SK-N-MC (cell line): ENCODE measurements around the gene TGFBR3L.
A peak's percentile ranks its signal among the peaks of the same experiment; 100 is the strongest.
"Not testable (repeated sequence)": the region's sequence is repeated elsewhere in the genome, so short reads cannot be mapped to it uniquely, and the experiment has no call there.

Source experiments
- DNase-seq: peaks from one replicate; pipeline ENCODE4 v3.0.0-alpha.2; 2011; ENCODE audit warnings: low read depth, low spot score
- H3K27ac ChIP-seq: fragments of 200-600 bp; sonication (generic); 2 replicates; pipeline ENCODE4 v1.5.1; 2016; ENCODE audit warnings: mixed run types
- H3K36me3 ChIP-seq: fragments of 200-600 bp; sonication (generic); 2 replicates; pipeline ENCODE4 v1.6.1; 2017; ENCODE audit warnings: antibody characterized with exemption, low read length, mixed read lengths; ENCODE audit not compliant: insufficient read depth
- H3K4me3 ChIP-seq: fragments of 200-600 bp; sonication (generic); 2 replicates; pipeline ENCODE4 v1.5.1; 2016
- H3K9ac ChIP-seq: fragments of 200-600 bp; sonication (generic); 2 replicates; pipeline ENCODE4 v1.8.0; 2017; ENCODE audit warnings: mixed run types, mixed read lengths; ENCODE audit not compliant: insufficient read length
- H3K9me3 ChIP-seq: fragments of 200-600 bp; sonication (generic); 2 replicates; pipeline ENCODE4 v1.6.1; 2017; ENCODE audit warnings: low read depth, mild to moderate bottlenecking, antibody characterized with exemption, low read length, moderate library complexity, mixed read lengths
- EZH2 ChIP-seq: fragments of 200-600 bp; sonication (generic); IDR thresholded peaks from one replicate; pipeline ENCODE4 v1.6.1; 2017; ENCODE audit warnings: antibody characterized with exemption
- FOXP2 ChIP-seq: optimal IDR thresholded peaks from 2 replicates; pipeline ENCODE3; 2011; ENCODE audit warnings: mild to moderate bottlenecking, moderate library complexity; ENCODE audit not compliant: insufficient read depth; ENCODE audit errors: extremely low read length, control extremely low read depth
- POLR2AphosphoS5 ChIP-seq: IDR thresholded peaks from 2 replicates; pipeline ENCODE4 v1.6.1; 2012; ENCODE audit warnings: mild to moderate bottlenecking, low read depth, low read length, borderline replicate concordance

The TGFBR3L gene

DNA sequence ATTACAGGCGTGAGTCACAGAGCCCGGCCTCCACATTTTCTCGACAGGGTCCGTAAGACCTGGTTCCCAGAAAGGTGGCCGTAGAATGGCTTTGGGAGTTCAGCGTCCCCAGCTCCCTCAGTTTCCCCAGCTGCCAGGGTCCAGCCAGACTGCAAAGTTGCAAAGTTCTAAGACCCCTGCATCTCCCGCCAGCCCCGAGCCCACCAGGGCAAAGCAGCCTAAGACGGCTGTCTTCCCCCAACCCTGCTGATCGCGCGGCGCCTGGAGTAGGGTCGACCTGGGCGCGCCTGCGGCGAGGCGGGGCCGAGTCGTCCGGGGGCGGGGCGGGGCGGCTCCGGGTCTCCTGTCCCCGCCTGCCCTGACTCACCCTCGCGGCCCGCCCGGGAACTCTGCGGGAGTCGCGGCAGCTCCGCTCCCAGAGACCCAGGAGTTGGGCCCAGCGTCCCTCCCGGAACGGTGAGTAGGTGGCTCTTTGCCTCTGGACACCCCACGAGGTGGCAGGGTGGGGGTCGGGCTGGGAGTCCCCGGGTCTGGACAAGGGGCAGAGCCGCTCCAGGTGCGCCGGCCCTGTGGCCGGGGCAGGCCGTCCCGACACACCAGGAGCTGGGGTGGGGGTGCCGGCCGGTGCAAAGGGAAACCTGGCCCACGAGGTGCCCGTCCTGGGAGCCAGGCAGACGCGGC, 26.3 kb upstream of the TGFBR3L start, which contains the start of gene LRRC8E:
LRRC8E (plus strand) TSS at position 366 of the 681 bp plus-strand sequence. CDS start 7,094 bp downstream, outside the sequence.
- peak within 1 kb of the TSS; percentile 55 for H3K9ac ChIP-seq
- DNase-seq: no peak
- no peak for TF ChIP-seq EZH2
- no peak; the same call in 1 of the 2 replicates for TF ChIP-seq POLR2AphosphoS5
- no peak for TF ChIP-seq FOXP2
- no peaks in the 10 kb centered on the region for H3K9me3 ChIP-seq
- H3K27ac ChIP-seq: no peak within 1 kb of the TSS
- peak within 1 kb of the TSS; percentile 75 for H3K4me3 ChIP-seq
- H3K36me3 ChIP-seq: no peaks in the 10 kb centered on the region

DNA sequence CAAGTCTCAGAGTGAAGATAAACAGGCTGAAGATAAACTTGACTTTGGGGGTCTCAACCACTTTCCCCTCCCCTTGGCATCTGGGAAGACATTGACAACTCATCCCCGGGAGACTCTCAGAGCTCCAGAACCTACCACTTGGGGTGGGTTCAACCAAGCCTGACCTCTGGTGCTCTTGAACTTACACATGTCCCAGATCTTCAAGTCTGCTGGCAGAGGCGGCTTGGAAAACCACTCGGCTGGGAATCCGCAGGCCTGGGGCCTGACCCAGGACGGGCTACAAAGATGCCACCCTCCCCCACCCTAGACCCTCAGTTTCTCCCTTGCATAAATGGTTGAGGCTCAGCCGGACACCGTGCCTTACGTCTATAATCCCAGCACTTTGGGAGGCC, 25.8 kb upstream of the TGFBR3L start:
- H3K9me3 ChIP-seq: no peaks in the 10 kb centered on the region
- TF ChIP-seq EZH2 (no peak), POLR2AphosphoS5 (no peak), FOXP2 (no peak)
- H3K4me3 ChIP-seq: peak overlapping the region; percentile 75
- no peak for DNase-seq
- no peaks in the 10 kb centered on the region for H3K36me3 ChIP-seq
- no peak overlapping the region for H3K27ac ChIP-seq
- H3K9ac ChIP-seq: peak overlapping the region; percentile 55

DNA sequence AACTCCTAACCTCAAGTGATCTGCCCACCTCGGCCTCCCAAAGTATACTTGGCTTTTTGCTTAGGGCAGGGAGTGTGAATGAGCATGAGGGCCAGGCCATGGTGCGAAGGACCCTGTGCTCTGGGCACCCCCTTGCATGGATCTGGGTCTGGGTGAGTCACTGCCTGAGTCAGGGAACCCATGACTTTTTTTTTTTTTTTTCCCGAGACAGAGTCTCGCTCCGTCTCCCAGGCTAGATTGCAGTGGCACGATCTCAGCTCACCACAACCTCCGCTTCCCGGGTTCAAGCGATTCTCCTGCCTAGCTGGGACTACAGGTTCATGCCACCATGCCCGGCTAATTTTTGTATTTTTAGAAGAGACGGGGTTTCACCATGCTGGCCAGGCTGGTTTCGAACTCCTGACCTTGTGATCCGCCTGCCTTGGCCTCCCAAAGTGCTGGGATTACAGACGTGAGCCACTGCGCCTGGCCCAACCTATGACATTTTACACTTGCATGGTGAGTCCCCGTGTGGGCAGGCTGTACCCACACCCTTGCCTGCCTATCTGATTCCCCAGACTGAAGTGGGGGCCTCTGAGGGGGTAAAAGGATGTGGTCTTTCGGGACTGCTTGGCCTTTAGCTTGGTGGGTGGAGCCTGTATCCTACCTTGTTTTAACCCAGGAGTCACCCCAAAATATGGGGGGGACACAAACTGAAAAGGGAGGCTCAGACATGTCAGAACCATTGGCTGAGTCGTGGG, 21.1 kb upstream of the TGFBR3L start:
- H3K36me3 ChIP-seq, H3K4me3 ChIP-seq, H3K27ac ChIP-seq, H3K9ac ChIP-seq, DNase-seq, H3K9me3 ChIP-seq: not testable (repeated sequence)

DNA sequence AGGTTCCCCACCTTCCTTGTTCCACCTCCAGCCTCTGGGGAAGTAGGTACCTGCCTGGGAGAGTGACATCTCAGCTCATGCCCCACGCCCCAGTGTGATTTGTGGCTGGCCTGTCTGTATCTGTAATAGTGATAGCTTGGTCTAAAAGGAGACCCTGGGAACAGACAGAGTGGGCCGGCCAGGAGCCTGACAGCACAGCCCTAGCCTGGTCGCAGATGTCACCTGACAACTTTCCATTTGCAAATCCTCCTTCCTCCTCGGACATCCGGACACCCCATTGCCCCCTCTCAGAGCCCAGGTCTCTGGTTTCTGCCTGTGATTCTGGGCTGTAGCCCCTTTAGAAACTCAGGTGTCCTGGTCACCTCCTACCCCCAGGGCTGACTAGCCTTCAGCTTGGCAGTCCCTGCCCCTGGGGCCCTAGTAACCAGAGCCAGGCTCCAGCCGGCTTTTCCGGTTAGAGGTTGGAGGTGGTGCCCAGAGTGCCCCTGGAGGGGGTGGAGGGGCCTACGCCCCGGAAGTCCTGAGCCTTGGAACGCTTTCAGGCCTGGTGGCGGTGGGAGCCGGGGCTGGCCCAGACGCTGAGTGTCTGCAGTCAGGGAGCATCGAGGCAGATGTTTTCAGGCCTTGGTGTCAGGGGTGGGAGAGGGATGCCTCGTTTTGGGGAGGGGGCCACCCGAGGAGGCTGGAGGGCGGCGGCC, 19.9 kb upstream of the TGFBR3L start:
- DNase-seq: no peak
- TF ChIP-seq POLR2AphosphoS5 (no peak), EZH2 (no peak), FOXP2 (no peak)
- no peak overlapping the region for H3K27ac ChIP-seq

DNA sequence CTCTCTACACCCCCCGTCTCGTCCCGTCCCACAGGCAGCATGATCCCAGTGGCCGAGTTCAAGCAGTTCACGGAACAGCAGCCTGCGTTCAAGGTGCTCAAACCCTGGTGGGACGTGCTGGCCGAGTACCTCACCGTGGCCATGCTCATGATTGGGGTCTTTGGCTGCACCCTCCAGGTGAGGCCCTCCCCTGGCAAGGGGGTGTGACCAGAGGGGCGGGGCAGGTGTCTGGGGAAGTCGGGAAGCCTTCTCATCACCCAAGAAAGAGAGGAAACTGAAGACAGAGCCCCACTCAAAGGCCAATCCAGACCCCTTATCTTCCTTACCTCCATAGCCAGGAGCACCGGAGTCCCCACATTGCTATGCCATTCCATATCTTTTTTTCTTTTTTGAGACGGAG, 19.1 kb upstream of the TGFBR3L start:
- H3K27ac ChIP-seq: no peak overlapping the region

More for the DNA sequence above, 19.9 kb upstream of the TGFBR3L start:
- Histone ChIP-seq H3K4me3 (no peak overlapping the region), H3K9me3 (no peaks in the 10 kb centered on the region), H3K9ac (no peak overlapping the region), H3K36me3 (no peaks in the 10 kb centered on the region)

DNA sequence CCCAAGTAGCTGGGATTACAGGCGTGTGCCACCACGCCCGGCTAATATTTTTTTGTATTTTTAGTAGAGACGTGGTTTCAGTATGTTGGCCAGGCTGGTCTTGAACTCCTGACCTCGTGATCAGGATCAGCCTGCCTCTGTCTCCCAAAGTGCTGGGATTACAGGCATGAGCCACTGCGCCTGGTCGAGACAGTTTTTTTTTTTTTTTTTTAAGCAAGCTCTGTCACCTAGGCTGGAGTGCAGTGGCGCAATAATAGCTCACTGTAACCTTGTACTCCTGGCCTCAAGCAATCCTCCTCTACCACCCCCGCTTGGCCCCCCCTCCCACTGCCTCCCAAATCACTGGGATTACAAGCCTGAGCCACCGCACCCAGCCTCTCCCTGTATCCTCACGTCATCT, 17.3 kb upstream of the TGFBR3L start:
- no peak for TF ChIP-seq FOXP2
- no peak for TF ChIP-seq EZH2
- no peak for TF ChIP-seq POLR2AphosphoS5
- H3K9me3 ChIP-seq: no peaks in the 10 kb centered on the region
- H3K36me3 ChIP-seq: no peaks in the 10 kb centered on the region

More for the DNA sequence above, 19.1 kb upstream of the TGFBR3L start:
- H3K9me3 ChIP-seq: no peaks in the 10 kb centered on the region
- no peak overlapping the region for H3K9ac ChIP-seq
- DNase-seq: no peak
- TF ChIP-seq EZH2: no peak
- no peak for TF ChIP-seq POLR2AphosphoS5
- TF ChIP-seq FOXP2: no peak
- no peak overlapping the region for H3K4me3 ChIP-seq
- no peaks in the 10 kb centered on the region for H3K36me3 ChIP-seq

DNA sequence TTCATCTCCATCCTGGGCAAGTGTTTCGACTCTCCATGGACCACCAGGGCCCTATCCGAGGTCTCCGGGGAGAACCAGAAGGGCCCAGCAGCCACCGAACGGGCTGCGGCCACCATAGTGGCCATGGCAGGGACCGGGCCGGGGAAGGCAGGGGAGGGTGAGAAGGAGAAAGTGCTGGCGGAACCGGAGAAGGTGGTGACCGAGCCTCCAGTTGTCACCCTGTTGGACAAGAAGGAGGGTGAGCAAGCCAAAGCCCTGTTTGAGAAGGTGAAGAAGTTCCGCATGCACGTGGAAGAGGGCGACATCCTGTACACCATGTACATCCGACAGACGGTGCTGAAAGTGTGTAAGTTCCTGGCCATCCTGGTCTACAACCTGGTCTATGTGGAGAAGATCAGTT, 15.7 kb upstream of the TGFBR3L start:
- no peak for DNase-seq
- Histone ChIP-seq H3K4me3 (no peak overlapping the region), H3K36me3 (no peaks in the 10 kb centered on the region), H3K9ac (no peak overlapping the region), H3K9me3 (no peaks in the 10 kb centered on the region), H3K27ac (no peak overlapping the region)
- TF ChIP-seq FOXP2 (no peak), POLR2AphosphoS5 (no peak), EZH2 (no peak)

More for the DNA sequence above, 17.3 kb upstream of the TGFBR3L start:
- Histone ChIP-seq H3K27ac (no peak overlapping the region), H3K9ac (no peak overlapping the region), H3K4me3 (no peak overlapping the region)
- DNase-seq: no peak

DNA sequence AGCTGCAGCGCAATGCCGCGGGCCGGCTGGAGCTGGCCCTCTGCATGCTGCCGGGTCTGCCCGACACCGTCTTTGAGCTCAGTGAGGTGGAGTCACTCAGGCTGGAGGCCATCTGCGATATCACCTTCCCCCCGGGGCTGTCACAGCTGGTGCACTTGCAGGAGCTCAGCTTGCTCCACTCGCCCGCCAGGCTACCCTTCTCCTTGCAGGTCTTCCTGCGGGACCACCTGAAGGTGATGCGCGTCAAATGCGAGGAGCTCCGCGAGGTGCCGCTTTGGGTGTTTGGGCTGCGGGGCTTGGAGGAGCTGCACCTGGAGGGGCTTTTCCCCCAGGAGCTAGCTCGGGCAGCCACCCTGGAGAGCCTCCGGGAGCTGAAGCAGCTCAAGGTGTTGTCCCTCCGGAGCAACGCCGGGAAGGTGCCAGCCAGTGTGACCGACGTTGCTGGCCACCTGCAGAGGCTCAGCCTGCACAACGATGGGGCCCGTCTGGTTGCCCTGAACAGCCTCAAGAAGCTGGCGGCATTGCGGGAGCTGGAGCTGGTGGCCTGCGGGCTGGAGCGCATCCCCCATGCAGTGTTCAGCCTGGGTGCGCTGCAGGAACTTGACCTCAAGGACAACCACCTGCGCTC, 14.8 kb upstream of the TGFBR3L start:
- H3K9me3 ChIP-seq: no peaks in the 10 kb centered on the region
- H3K27ac ChIP-seq: no peak overlapping the region
- no peak overlapping the region for H3K4me3 ChIP-seq
- TF ChIP-seq EZH2 (no peak), POLR2AphosphoS5 (no peak), FOXP2 (no peak)
- H3K36me3 ChIP-seq: no peaks in the 10 kb centered on the region
- H3K9ac ChIP-seq: no peak overlapping the region
- DNase-seq: no peak

DNA sequence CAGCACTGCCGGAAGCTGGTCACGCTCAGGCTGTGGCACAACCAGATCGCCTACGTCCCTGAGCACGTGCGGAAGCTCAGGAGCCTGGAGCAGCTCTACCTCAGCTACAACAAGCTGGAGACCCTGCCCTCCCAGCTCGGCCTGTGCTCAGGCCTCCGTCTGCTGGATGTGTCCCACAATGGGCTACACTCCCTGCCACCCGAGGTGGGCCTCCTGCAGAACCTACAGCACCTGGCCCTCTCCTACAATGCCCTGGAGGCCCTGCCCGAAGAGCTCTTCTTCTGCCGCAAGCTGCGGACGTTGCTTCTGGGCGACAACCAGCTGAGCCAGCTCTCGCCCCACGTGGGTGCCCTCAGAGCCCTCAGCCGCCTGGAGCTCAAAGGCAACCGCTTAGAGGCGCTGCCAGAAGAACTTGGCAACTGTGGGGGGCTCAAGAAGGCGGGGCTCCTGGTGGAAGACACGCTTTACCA, 14.2 kb upstream of the TGFBR3L start:
- DNase-seq: no peak
- no peaks in the 10 kb centered on the region; the same call in 1 of the 2 replicates for H3K36me3 ChIP-seq
- no peaks in the 10 kb centered on the region for H3K9me3 ChIP-seq
- H3K4me3 ChIP-seq: no peak overlapping the region
- no peak for TF ChIP-seq POLR2AphosphoS5
- no peak overlapping the region for H3K27ac ChIP-seq
- no peak overlapping the region for H3K9ac ChIP-seq
